Measurements from ENCODE around the gene MIOX. TPM values are rescaled to one million over a fixed set of nuclear protein-coding genes. Genes with fewer than 3 reads are reported as not detected.

MIOX gene
- total RNA-seq, 1 donor = not detected

- H3K27ac ChIP-seq (ENCODE audit: low read depth, low read length) = no peak overlapping the region
- peak; percentile 44 for DNase-seq (ENCODE audit: insufficient read length, low spot score, missing footprints)
- H3K36me3 ChIP-seq (ENCODE audit: insufficient read depth, low read length) = peaks cover 17% of the 10 kb centered on the region
- H3K4me3 ChIP-seq (ENCODE audit: insufficient read depth, low read length) = no peak overlapping the region
- TF ChIP-seq CTCF (IDR thresholded peaks at IDR 0.05; ENCODE audit: extremely low read depth, low read depth, low read length) = no peak
- peaks cover 13% of the 10 kb centered on the region for H3K4me1 ChIP-seq (ENCODE audit: insufficient read depth, low read length)
- H3K9me3 ChIP-seq (ENCODE audit: low read depth, low read length) = no peaks in the 10 kb centered on the region
- no peak overlapping the region for H2AFZ ChIP-seq (ENCODE audit: low read length)
- no peak overlapping the region for H3K4me2 ChIP-seq (ENCODE audit: insufficient read depth, low read length)
- H3K79me2 ChIP-seq (ENCODE audit: insufficient read depth, low read length) = peaks cover 47% of the 10 kb centered on the region
- peaks cover 12% of the 10 kb centered on the region for H4K20me1 ChIP-seq (ENCODE audit: insufficient read depth, low read length)
- H3K27me3 ChIP-seq (ENCODE audit: insufficient read depth, low read length) = no peaks in the 10 kb centered on the region
Observed at GRCh38 chr22:50505276-50505775, 18.7 kb downstream of the MIOX start.

- no peak overlapping the region for H2AFZ ChIP-seq (ENCODE audit: low read length)
- H3K4me3 ChIP-seq (ENCODE audit: insufficient read depth, low read length) = peak overlapping the region; percentile 99
- peak overlapping the region; percentile 95 for H3K4me2 ChIP-seq (ENCODE audit: insufficient read depth, low read length)
- H3K27me3 ChIP-seq (ENCODE audit: insufficient read depth, low read length) = no peaks in the 10 kb centered on the region
- H4K20me1 ChIP-seq (ENCODE audit: insufficient read depth, low read length) = peaks cover 12% of the 10 kb centered on the region
- no peak overlapping the region for H3K27ac ChIP-seq (ENCODE audit: low read depth, low read length)
- no peaks in the 10 kb centered on the region for H3K9me3 ChIP-seq (ENCODE audit: low read depth, low read length)
- H3K36me3 ChIP-seq (ENCODE audit: insufficient read depth, low read length) = peaks cover 17% of the 10 kb centered on the region
- H3K4me1 ChIP-seq (ENCODE audit: insufficient read depth, low read length) = peaks cover 13% of the 10 kb centered on the region
- peak; percentile 85 for DNase-seq (ENCODE audit: insufficient read length, low spot score, missing footprints)
- peaks cover 50% of the 10 kb centered on the region for H3K79me2 ChIP-seq (ENCODE audit: insufficient read depth, low read length)
- no peak for TF ChIP-seq CTCF (IDR thresholded peaks at IDR 0.05; ENCODE audit: extremely low read depth, low read depth, low read length)
Observed at GRCh38 chr22:50505776-50506610, 19.3 kb downstream of the MIOX start.

GRCh38 chr22:50506611-50507420 is 20.2 kb downstream of the MIOX start:
- peak overlapping the region; percentile 99 for H3K4me3 ChIP-seq (ENCODE audit: insufficient read depth, low read length)
- H3K27me3 ChIP-seq (ENCODE audit: insufficient read depth, low read length) = no peaks in the 10 kb centered on the region
- peak overlapping the region; percentile 91 for H2AFZ ChIP-seq (ENCODE audit: low read length)
- no peak for TF ChIP-seq CTCF (IDR thresholded peaks at IDR 0.05; ENCODE audit: extremely low read depth, low read depth, low read length)
- DNase-seq (ENCODE audit: insufficient read length, low spot score, missing footprints) = peak; percentile 98
- peaks cover 12% of the 10 kb centered on the region for H4K20me1 ChIP-seq (ENCODE audit: insufficient read depth, low read length)
- H3K4me1 ChIP-seq (ENCODE audit: insufficient read depth, low read length) = peaks cover 13% of the 10 kb centered on the region
- H3K27ac ChIP-seq (ENCODE audit: low read depth, low read length) = peak overlapping the region; percentile 72
- peaks cover 50% of the 10 kb centered on the region for H3K79me2 ChIP-seq (ENCODE audit: insufficient read depth, low read length)
- no peaks in the 10 kb centered on the region for H3K9me3 ChIP-seq (ENCODE audit: low read depth, low read length)
- peak overlapping the region; percentile 95 for H3K4me2 ChIP-seq (ENCODE audit: insufficient read depth, low read length)
- H3K36me3 ChIP-seq (ENCODE audit: insufficient read depth, low read length) = peaks cover 17% of the 10 kb centered on the region
